DOHH2 (cell line): ENCODE results near the gene IL4.

ENCODE experiments used
- EZH2phosphoT487 ChIP-seq: fragments of 200-600 bp; sonication (generic); IDR thresholded peaks from 2 replicates; pipeline ENCODE4 v1.6.1; 2017; ENCODE audit warnings: borderline replicate concordance, mild to moderate bottlenecking, antibody characterized with exemption, low read length, moderate library complexity, mixed read lengths
- TF ChIP-seq, protein P1 (sequence below): fragments of 200-600 bp; sonication (generic); IDR thresholded peaks from one replicate; pipeline ENCODE4 v1.5.1; 2014; ENCODE audit warnings: antibody characterized with exemption, mild to moderate bottlenecking, low read depth, low read length; ENCODE audit not compliant: poor library complexity, severe bottlenecking

GRCh38 chr5:132669966-132670882 is 3.6 kb upstream of the IL4 start:
- TF ChIP-seq, protein P1, sequence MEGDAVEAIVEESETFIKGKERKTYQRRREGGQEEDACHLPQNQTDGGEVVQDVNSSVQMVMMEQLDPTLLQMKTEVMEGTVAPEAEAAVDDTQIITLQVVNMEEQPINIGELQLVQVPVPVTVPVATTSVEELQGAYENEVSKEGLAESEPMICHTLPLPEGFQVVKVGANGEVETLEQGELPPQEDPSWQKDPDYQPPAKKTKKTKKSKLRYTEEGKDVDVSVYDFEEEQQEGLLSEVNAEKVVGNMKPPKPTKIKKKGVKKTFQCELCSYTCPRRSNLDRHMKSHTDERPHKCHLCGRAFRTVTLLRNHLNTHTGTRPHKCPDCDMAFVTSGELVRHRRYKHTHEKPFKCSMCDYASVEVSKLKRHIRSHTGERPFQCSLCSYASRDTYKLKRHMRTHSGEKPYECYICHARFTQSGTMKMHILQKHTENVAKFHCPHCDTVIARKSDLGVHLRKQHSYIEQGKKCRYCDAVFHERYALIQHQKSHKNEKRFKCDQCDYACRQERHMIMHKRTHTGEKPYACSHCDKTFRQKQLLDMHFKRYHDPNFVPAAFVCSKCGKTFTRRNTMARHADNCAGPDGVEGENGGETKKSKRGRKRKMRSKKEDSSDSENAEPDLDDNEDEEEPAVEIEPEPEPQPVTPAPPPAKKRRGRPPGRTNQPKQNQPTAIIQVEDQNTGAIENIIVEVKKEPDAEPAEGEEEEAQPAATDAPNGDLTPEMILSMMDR: no peak
- TF ChIP-seq EZH2phosphoT487: no peak
